Measurements from ENCODE around the gene INPPL1. TPM values are rescaled to one million over a fixed set of nuclear protein-coding genes. Genes with fewer than 3 reads are reported as not detected.

Gene INPPL1
- total and polyA plus RNA-seq, 7 donors: 30.0 to 195 (median 77.1) TPM

DNA sequence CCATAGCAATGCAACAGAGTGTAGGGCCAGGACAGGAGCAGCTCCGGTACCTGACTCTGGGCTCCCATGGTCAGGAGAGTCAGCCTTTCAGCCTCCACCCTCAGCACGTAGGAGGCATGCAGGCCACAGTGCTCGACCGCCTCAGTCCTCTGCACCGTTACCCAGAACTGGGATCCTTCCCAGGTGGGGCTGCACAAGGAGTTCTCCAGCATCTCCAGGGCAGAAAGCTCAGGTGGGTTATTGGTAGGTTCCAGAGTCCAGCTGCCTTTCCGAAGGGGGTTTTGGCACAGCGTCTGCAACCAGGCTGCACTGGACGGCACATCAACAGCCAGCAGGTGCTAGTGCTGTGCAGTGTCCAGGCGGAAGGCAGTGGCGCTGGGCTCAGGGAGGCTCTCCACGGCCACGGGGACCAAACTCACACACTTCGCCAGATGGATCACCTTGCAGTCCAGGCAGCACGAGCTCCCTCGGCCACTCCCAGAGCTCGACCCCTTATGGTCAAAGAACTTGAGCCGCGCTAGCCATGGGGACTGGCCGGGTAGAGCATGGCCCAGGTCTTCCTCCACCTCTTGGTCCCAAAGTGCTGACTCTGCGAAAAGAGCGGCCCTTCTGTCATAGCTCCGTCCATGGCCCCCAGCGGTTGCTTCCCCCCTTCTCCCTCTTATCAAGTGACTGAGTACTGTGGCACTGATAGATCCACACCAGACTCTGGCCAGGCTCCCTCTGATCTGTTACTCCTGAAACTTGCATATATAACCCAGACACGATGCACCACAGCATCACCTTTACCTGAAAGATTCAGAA lies 26.3 kb downstream of the INPPL1 start:
- Histone ChIP-seq H3K9me3 (no peaks in the 10 kb centered on the region), H3K36me3 (no peaks in the 10 kb centered on the region), H3K4me3 (no peak overlapping the region), H3K27ac (no peak overlapping the region), H3K4me1 (no peaks in the 10 kb centered on the region), H3K27me3 (peaks cover 0 to 40% (median 0%) of the 10 kb centered on the region in 3 donors)
- TF ChIP-seq POLR2AphosphoS5 (IDR thresholded peaks at IDR 0.05): no peak
- TF ChIP-seq EP300 (IDR thresholded peaks at IDR 0.05): no peak
- TF ChIP-seq POLR2A (IDR thresholded peaks at IDR 0.05): no peak
- TF ChIP-seq, protein P1, sequence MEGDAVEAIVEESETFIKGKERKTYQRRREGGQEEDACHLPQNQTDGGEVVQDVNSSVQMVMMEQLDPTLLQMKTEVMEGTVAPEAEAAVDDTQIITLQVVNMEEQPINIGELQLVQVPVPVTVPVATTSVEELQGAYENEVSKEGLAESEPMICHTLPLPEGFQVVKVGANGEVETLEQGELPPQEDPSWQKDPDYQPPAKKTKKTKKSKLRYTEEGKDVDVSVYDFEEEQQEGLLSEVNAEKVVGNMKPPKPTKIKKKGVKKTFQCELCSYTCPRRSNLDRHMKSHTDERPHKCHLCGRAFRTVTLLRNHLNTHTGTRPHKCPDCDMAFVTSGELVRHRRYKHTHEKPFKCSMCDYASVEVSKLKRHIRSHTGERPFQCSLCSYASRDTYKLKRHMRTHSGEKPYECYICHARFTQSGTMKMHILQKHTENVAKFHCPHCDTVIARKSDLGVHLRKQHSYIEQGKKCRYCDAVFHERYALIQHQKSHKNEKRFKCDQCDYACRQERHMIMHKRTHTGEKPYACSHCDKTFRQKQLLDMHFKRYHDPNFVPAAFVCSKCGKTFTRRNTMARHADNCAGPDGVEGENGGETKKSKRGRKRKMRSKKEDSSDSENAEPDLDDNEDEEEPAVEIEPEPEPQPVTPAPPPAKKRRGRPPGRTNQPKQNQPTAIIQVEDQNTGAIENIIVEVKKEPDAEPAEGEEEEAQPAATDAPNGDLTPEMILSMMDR (IDR thresholded peaks at IDR 0.05): no peak
- intact Hi-C loops (cut with DNase I): no loop called here
- DNase-seq: no peak
- 90 to 91% methylated on average over 24 of the region's 24 CpGs for WGBS, 2 donors

DNA sequence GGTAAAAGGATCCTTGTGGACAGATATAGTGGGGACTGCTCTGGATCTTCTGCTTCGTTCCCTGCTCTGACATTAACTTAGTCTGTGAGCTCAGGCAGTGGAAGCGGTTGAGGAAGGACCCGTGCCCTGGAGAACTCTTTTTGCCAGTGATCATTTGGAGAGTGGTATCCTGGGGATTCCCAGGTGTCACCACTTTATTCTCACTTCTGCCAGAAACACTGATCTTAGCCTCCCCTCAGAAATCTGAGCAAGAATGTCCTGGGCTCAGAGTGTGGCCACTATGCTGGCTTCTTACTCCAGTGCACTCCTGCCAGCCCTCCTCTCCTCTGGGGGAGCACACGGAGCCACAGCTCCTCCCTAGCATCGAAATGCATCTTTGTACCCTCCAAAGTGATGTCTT lies 27.0 kb downstream of the INPPL1 start:
- Histone ChIP-seq H3K27ac (no peak overlapping the region), H3K4me1 (no peaks in the 10 kb centered on the region), H3K27me3 (peaks cover 0 to 33% (median 0%) of the 10 kb centered on the region in 3 donors), H3K36me3 (no peaks in the 10 kb centered on the region), H3K9me3 (no peaks in the 10 kb centered on the region), H3K4me3 (no peak overlapping the region)
- intact Hi-C loops (cut with DNase I): no loop called here
- no peak for DNase-seq
- TF ChIP-seq EP300 (IDR thresholded peaks at IDR 0.05): no peak
- no peak for TF ChIP-seq POLR2AphosphoS5 (IDR thresholded peaks at IDR 0.05)
- TF ChIP-seq, protein P1 (IDR thresholded peaks at IDR 0.05): no peak
- no peak for TF ChIP-seq POLR2A (IDR thresholded peaks at IDR 0.05)
- WGBS, 2 donors: 81% methylated on average over 5 of the region's 5 CpGs

DNA sequence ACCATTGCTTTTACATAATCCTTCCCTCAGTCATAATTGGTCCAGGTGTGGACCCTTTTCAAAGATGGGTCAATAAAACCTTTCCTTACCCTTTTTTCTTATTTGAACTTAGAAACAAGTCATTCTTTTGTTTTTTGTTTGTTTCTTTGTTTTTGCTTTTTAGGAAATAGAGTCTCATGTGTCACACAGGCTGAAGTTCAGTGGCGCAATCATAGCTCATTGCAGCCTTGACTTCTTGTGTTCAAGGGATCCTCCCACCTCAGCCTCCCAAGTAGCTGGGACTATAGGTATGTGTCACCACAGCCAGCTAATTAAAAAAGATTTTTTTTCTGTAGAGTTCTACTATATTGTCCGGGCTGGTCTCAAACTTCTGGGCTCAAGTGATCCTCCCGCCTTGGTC lies 28.8 kb downstream of the INPPL1 start:
- DNase-seq: no peak
- Histone ChIP-seq H3K4me1 (no peaks in the 10 kb centered on the region), H3K4me3 (no peak overlapping the region), H3K9me3 (no peaks in the 10 kb centered on the region), H3K27me3 (peaks cover 0 to 17% (median 0%) of the 10 kb centered on the region in 3 donors), H3K27ac (no peak overlapping the region), H3K36me3 (no peaks in the 10 kb centered on the region)
- TF ChIP-seq EP300 (IDR thresholded peaks at IDR 0.05) (no peak), POLR2A (IDR thresholded peaks at IDR 0.05) (no peak)
- TF ChIP-seq, protein P1 (IDR thresholded peaks at IDR 0.05): no peak
- 95 to 96% methylated on average over 3 of the region's 3 CpGs for WGBS, 2 donors
- intact Hi-C loops (cut with DNase I): no loop called here

DNA sequence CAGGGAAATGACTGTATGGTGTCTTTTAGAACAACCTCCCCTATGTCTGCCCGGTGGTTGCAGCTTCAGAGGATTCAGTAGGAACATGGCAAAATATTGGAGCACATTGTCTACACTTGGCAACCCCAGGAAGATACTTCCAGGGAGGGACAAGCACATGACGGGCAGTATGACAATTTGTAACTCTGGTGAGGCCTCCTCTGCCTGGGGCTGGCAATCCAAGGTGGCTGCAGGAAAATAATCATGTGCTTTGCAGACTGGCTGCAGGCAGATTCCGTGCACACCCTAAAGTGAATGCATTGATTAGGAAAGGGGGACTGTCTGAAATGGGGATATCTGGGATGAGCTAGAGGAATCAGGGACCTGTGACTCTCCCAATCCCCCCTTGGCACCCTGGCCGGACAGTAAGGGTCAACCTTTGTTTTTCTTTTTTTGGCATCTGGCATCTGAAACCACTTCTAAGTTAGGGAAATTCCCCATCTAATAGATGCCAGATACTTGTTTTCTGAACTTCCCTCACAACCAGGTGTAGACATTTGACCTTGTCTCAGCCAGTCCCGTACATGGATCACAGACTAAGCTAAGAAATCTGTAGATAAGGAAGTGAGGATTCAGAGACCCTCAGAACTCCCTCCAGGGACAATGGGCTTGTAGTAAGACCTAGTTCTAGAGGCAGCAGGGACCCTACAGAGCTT lies 29.9 kb downstream of the INPPL1 start:
- DNase-seq: no peak
- intact Hi-C loops (cut with DNase I): no loop called here
- no peak overlapping the region for H3K4me3 ChIP-seq
- H3K36me3 ChIP-seq: no peaks in the 10 kb centered on the region
- H3K4me1 ChIP-seq: no peaks in the 10 kb centered on the region
- H3K9me3 ChIP-seq: no peaks in the 10 kb centered on the region
- H3K27me3 ChIP-seq: peaks cover 0 to 17% (median 0%) of the 10 kb centered on the region in 3 donors
- TF ChIP-seq, protein P1 (IDR thresholded peaks at IDR 0.05): no peak
- TF ChIP-seq POLR2AphosphoS5 (IDR thresholded peaks at IDR 0.05): no peak
- no peak for TF ChIP-seq EP300 (IDR thresholded peaks at IDR 0.05)
- no peak for TF ChIP-seq POLR2A (IDR thresholded peaks at IDR 0.05)
- H3K27ac ChIP-seq: no peak overlapping the region
- 85 to 91% methylated on average over 5 of the region's 5 CpGs for whole genome bisulfite sequencing, 2 donors

Data from sigmoid colon (tissue), 7 donors.